NCI-H345 (cell line): ENCODE results near the gene TRPM2.
"Not testable (repeated sequence)": the region's sequence is repeated elsewhere in the genome, so short reads cannot be mapped to it uniquely, and the experiment has no call there.

Source experiments
- DNase-seq: peaks from one replicate; lab custom pipeline; 2025; lab: John Stamatoyannopoulos, UW

Gene TRPM2

GRCh38 chr21:44415073-44416025, 61.9 kb downstream of the TRPM2 start:
- no peak for DNase-seq

GRCh38 chr21:44416193-44416592, 62.8 kb downstream of the TRPM2 start:
- no peak for DNase-seq

GRCh38 chr21:44417621-44418107, 64.2 kb downstream of the TRPM2 start:
- DNase-seq: not testable (repeated sequence)

DNA sequence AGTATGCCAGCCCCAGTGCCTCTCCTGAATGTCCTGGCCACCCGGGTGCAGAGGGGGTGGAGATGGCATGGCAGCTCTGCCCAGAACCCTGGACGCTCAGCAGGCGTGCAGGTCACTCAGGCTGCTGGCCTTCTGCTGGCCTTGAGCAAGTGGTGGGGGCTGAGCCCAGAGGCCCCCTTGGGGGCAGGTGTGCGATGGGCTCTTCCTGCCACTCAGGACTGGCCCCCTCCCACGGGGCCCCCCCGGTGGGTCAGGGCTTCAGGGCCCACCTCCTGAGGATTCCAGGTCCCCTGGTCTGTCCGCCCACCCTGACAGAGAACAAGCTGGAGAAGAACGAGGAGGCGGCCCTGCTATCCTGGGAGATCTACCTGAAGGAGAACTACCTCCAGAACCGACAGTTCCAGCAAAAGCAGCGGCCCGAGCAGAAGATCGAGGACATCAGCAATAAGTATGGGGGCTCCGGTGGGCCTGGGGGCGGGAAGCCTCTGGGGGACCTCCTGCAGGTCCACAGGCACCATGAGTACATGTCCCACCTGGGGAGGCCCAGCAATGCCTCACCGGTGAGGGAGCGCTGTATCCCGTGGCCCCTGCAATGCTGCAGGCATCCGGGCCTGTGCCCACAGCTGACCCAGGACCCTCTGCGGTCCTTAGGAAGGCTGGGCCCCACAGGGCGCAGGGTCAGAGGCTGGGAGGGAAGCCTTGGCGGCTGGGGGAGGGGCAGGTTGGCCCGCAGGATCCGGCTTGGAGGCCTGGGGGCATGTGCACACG, 64.9 kb downstream of the TRPM2 start:
- DNase-seq: no peak

DNA sequence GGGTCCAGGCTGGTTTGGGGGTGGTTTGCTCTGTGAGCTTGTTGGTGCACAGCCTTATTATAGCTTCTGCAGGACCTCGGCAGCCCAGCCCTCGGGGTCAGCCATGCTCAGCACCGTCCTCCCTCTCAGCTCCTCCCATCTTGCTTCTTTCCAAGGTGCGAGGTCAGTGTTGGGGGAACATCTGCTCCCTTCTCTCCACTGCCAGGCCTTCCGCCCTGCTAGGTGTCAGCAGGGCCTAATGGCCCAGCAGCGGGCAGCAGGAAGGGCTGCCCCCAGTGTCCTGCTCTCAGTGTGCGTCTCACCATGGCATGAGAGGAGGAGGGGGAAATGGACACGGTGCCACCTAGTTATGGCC, 65.4 kb downstream of the TRPM2 start:
- DNase-seq: no peak

DNA sequence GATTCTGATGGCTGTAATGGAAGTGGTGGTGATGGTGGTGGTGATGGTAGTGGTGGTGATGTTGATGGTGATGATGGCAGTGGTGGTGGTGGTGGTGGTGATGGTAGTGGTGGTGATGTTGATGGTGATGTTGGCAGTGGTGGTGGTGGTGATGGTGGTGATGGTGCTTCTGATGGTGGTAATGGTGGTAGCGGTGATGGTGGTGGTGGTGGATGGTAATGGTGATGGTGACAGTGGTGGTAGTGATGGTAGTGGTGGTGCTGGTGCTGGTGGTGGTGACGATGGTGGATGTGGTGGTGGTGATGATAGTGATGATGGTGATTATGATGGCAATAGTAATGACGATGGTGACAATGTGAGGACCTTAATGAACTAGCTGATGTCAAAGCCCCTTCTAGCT, 66.3 kb downstream of the TRPM2 start:
- no peak for DNase-seq

DNA sequence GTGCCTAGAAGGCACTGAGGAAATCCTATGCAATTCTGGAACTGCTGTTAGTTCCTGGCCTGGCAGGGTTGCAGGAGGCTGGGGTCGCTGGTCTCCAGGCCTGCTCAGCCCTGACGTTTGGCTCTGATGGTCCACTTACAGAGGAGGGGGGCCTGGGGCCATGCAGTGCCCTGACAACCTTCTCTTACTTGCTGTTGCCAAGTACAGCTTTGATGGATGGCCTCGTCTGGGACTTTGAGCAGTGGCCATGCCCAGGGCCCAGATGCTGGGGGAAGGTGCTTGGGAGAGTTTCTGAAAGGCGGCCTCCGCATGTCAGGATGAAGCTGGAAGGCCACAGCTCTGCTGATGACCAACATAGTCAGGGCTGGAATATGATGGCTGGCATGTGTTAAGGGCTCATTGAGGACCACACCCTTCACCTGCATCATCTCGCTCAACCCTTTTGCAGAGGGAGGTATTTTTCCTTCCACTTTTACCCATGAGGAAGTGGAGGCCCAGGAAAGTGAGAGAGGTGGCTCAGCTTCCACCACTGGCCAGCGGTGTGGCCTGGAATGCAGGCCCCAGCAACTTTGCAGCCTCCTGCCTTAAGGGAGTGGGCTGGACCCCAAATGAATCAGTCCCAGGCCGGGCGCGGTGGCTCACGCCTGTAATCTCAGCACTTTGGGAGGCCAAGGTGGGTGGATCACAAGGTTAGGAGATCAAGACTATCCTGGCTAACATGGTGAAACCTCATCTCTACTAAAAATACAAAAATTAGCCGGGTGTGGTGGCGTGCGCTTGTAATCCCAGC, 67.2 kb downstream of the TRPM2 start:
- no peak for DNase-seq

DNA sequence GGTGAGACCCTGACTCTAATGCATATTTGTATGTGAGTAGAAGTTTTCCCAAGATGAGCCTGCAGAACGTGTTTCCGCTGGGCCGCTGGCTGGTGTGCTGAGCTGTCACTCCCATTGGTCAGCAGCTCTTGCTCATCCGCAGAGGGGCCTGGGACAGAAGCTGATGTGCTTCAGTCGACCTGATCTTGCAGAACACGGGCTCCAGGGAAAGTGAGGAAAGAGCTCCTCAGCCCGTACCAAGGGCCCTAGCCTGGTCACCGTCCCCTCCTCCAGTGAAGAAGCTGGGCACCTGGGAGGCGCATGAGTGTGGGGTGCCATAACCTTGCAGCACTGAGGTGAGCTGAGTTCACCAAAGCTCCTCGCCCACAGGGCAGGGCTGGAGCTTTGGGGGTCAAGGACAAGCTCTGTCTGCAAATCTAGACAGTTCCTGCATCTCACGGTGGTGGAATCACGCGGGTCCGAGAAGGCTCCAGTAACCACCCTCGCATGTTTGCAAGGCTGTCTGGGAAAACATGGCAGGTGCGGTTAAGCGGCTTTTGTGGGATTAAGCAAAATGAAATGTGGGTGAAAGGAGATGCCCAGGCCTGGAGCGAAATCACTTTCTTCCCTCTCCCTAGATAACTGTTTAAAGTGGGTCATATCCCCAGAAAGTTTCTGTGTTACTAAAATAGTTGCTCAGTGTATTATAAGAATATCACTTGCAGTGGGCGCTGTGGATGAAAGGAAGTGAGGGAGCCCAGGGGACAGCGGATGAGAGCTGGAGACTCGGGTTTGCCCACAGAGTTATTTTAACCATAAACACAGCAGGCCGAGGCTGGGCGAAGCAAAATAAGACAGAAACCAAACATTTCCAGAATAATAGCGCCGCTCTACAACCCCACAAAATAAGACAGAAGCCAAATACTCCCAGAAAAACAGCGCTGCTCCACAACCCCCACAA, 68.8 kb downstream of the TRPM2 start:
- DNase-seq: no peak

DNA sequence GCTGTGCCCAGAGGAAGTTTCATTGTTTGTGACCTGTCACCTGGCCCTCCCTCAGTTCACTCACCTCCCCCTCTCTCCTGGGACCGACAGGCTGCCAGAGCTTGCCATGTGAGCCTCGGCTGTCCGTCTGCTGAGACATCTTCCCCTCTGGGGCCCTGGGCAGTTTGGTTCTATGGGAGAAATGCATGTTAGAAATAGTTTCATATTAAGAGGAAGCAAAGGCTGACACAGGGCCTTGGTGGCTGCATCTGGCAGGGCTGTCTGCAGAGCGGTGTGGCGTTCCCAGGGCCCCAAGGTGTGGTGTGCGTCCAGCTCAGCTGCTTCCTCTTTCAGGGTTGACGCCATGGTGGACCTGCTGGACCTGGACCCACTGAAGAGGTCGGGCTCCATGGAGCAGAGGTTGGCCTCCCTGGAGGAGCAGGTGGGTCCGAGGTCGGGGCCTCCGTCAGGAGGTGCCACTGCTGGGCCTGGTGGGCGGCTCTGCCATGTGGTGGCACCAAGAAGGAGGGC, 69.9 kb downstream of the TRPM2 start:
- no peak for DNase-seq

GRCh38 chr21:44423941-44424607, 70.7 kb downstream of the TRPM2 start:
- DNase-seq: no peak

GRCh38 chr21:44424608-44425306, 71.3 kb downstream of the TRPM2 start:
- DNase-seq: no peak

DNA sequence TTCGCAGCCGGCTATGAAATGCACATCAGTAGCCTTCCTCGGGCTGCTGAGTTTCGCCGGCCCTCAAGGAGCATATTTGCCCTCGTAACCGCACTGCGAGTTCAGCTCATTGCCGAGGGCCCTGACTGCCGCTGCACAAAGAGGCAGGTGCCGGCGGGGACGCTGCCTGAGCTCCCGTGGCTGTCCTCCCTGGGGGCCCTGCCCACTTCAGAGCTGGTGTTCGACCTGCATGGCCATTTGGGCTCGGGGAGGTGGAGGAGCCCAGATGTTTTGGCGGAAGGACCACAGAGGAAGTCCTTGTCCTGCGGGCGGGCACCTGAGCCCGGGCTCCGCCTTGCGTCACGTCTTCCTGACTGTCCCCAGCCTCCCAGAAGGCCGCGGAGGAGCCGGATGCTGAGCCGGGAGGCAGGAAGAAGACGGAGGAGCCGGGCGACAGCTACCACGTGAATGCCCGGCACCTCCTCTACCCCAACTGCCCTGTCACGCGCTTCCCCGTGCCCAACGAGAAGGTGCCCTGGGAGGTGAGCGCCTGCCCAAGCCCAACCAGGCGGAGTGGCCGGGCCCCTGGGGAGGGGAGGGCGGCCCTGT, 72.0 kb downstream of the TRPM2 start:
- DNase-seq: peak; percentile 86

- no peak for DNase-seq
Measured at GRCh38 chr21:44425895-44426662, 72.7 kb downstream of the TRPM2 start.

DNA sequence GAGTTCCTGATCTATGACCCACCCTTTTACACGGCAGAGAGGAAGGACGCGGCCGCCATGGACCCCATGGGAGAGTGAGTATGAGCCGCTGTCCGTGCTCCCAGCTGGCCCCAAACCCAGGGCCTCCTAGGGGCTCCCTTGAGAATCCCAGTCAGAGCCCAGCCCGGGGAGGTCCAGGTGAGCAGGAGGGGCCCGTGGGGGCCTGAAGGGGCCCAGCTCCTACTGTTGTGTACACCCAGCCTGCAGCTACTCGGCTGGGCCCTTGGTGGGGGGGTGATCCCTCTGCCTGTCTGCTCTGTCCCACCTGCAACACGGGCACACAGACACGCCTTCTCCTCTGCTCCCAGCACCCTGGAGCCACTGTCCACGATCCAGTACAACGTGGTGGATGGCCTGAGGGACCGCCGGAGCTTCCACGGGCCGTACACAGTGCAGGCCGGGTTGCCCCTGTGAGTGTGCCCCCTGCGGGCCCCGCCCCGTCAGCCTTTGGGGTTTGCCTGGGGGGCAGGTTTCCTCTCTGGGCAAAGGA, 73.3 kb downstream of the TRPM2 start:
- DNase-seq: no peak

- peak; percentile 91 for DNase-seq
Measured at GRCh38 chr21:44427241-44428120, 74.1 kb downstream of the TRPM2 start.

GRCh38 chr21:44428281-44428960, 75.0 kb downstream of the TRPM2 start:
- peak; percentile 48 for DNase-seq

GRCh38 chr21:44429894-44430293, 76.5 kb downstream of the TRPM2 start:
- no peak for DNase-seq
